HepG2 (cell line): ENCODE results near the gene PSMD1. TPM values are rescaled to one million over a fixed set of nuclear protein-coding genes. Genes with fewer than 3 reads are reported as not detected.
A peak's percentile ranks its signal among the peaks of the same experiment; 100 is the strongest.

Experiments
- ARID2 ChIP-seq: sonication (generic); formaldehyde crosslinking; IDR thresholded peaks from 2 replicates; pipeline ENCODE4 v1.8.1; 2022; ENCODE audit warnings: mild to moderate bottlenecking, missing genetic modification reagents, borderline replicate concordance
- BATF2 ChIP-seq: sonication (generic); formaldehyde crosslinking; IDR thresholded peaks from 2 replicates; pipeline ENCODE4 v1.8.0; 2022; ENCODE audit warnings: mild to moderate bottlenecking, missing genetic modification reagents, moderate library complexity
- BORCS8-MEF2B ChIP-seq: sonication (generic); formaldehyde crosslinking; IDR thresholded peaks from 2 replicates; pipeline ENCODE4 v1.8.0; 2022; ENCODE audit warnings: mild to moderate bottlenecking, missing genetic modification reagents
- CBX5 ChIP-seq: sonication (generic); formaldehyde crosslinking; IDR thresholded peaks from 2 replicates; pipeline ENCODE4 v1.4.0; 2020; ENCODE audit warnings: missing genetic modification reagents, borderline replicate concordance
- DPF2 ChIP-seq: sonication (generic); formaldehyde crosslinking; IDR thresholded peaks from 2 replicates; pipeline ENCODE4 v1.4.0; 2020; ENCODE audit warnings: mild to moderate bottlenecking, low read depth, missing genetic modification reagents, borderline replicate concordance
- ERF ChIP-seq: IDR thresholded peaks from 2 replicates; pipeline ENCODE4 v1.6.1; 2018; ENCODE audit warnings: missing biosample characterization, missing genetic modification reagents
- FOXA3 ChIP-seq: IDR thresholded peaks from 2 replicates; pipeline ENCODE4 v1.6.1; 2016; ENCODE audit warnings: missing genetic modification reagents, missing compliant biosample characterization
- NFYC ChIP-seq: IDR thresholded peaks from 2 replicates; pipeline ENCODE4 v1.6.1; 2016; ENCODE audit warnings: missing genetic modification reagents, missing compliant biosample characterization
- NR2F6 ChIP-seq, 2 experiments: IDR thresholded peaks; 2 replicates each; pipeline ENCODE4 v1.6.1; 2016; ENCODE audit warnings: antibody characterized with exemption in 1 of 2, mild to moderate bottlenecking in 1 of 2
- PHB2 ChIP-seq: fragments of 450-650 bp; IDR thresholded peaks from 2 replicates; pipeline ENCODE4 v1.6.1; 2018; ENCODE audit not compliant: partially characterized antibody
- PHF20 ChIP-seq: sonication (generic); formaldehyde crosslinking; IDR thresholded peaks from 2 replicates; pipeline ENCODE4 v1.5.0; 2020; ENCODE audit warnings: mild to moderate bottlenecking, missing genetic modification reagents
- RARA ChIP-seq: IDR thresholded peaks from 2 replicates; pipeline ENCODE4 v1.6.1; 2016; ENCODE audit warnings: missing genetic modification reagents, missing compliant biosample characterization
- RBM22 ChIP-seq: fragments of 200-400 bp; formaldehyde crosslinking; optimal IDR thresholded peaks from 2 replicates; pipeline ENCODE3; 2017; ENCODE audit warnings: mild to moderate bottlenecking, low read length, moderate library complexity
- SRSF1 ChIP-seq: fragments of 200-400 bp; formaldehyde crosslinking; optimal IDR thresholded peaks from 2 replicates; pipeline ENCODE3; 2017; ENCODE audit warnings: mild to moderate bottlenecking, low read depth, low read length, moderate library complexity
- STAT5B ChIP-seq: sonication (generic); formaldehyde crosslinking; IDR thresholded peaks from 2 replicates; pipeline ENCODE4 v1.4.0; 2020; ENCODE audit warnings: missing genetic modification reagents
- ZHX1 ChIP-seq: sonication (generic); formaldehyde crosslinking; IDR thresholded peaks from 2 replicates; pipeline ENCODE4 v1.8.1; 2022; ENCODE audit warnings: low read depth, mild to moderate bottlenecking, missing genetic modification reagents
- ZMAT5 ChIP-seq: sonication (generic); formaldehyde crosslinking; IDR thresholded peaks from 2 replicates; pipeline ENCODE4 v1.5.0; 2020; ENCODE audit warnings: mild to moderate bottlenecking, low read depth, missing genetic modification reagents, borderline replicate concordance
- ZNF138 ChIP-seq: sonication (generic); formaldehyde crosslinking; IDR thresholded peaks from 2 replicates; pipeline ENCODE4 v1.5.0; 2020; ENCODE audit warnings: mild to moderate bottlenecking, low read depth, missing genetic modification reagents
- ZNF329 ChIP-seq: sonication (generic); formaldehyde crosslinking; IDR thresholded peaks from 2 replicates; pipeline ENCODE4 v1.9.0; 2021; ENCODE audit warnings: low read depth, mild to moderate bottlenecking, missing genetic modification reagents
- ZNF33A ChIP-seq: sonication (generic); formaldehyde crosslinking; IDR thresholded peaks from 2 replicates; pipeline ENCODE4 v1.5.1; 2020; ENCODE audit warnings: missing genetic modification reagents, mild to moderate bottlenecking, moderate library complexity, borderline replicate concordance
- ZSCAN12 ChIP-seq: sonication (generic); formaldehyde crosslinking; IDR thresholded peaks from 2 replicates; pipeline ENCODE4 v1.9.0; 2021; ENCODE audit warnings: mild to moderate bottlenecking, missing genetic modification reagents
- polyA plus RNA-seq, 8 experiments: library from polyadenylated mRNA; depleted of rRNA in 3 of 8; stranded (reverse) in 7 of 8; unstranded in 1 of 8; fragments of >200 nt; fragmentation: Illumina TruSeq in 4 of 8; extraction: Trizol in 4 of 8; gene quantifications; 2 replicates each; pipeline versions ENCODE4 v1.2.1 to v1.2.3, GENCODE V29; 2011 to 2016; ENCODE audit warnings: low read depth in 4 of 8, missing spikeins in 1 of 8, mixed read lengths in 1 of 8; ENCODE audit not compliant: insufficient read depth in 1 of 8
- total RNA-seq, 5 experiments: library from RNA; depleted of rRNA; stranded (reverse); fragments of >200 nt; fragmentation: Illumina TruSeq; extraction: Trizol; gene quantifications; 2 replicates each; pipeline ENCODE4 v1.2.3, GENCODE V29; 2016; ENCODE audit warnings: low read depth in 1 of 5

Gene PSMD1
- total and polyA plus RNA-seq, 2 of the 13 experiments (the other 11 are each of a cell fraction or from before 2014, with no cell fraction given), result 136 to 191 TPM

GRCh38 chr2:231198291-231199173 is 141.9 kb downstream of the PSMD1 start, which contains the start of gene ARMC9 (continued):
- TF ChIP-seq ZHX1 (CRISPR knock-in tag) (peak; percentile 90), BORCS8-MEF2B (CRISPR knock-in tag) (peak; percentile 43; the same call in 1 of the 2 replicates), NFYC (CRISPR knock-in tag) (peak; percentile 86), STAT5B (CRISPR knock-in tag) (no peak), RBM22 (peak; percentile 82), FOXA3 (CRISPR knock-in tag) (no peak), NR2F6 (IDR thresholded peaks at IDR 0.05) (no peak), NR2F6 (CRISPR knock-in tag; IDR thresholded peaks at IDR 0.05) (peak; percentile 31; the same call in 1 of the 2 replicates), ZNF138 (peak; percentile 93), CBX5 (CRISPR knock-in tag) (peak; percentile 12; the same call in 1 of the 2 replicates), ZNF329 (CRISPR knock-in tag) (0 out of 2 replicates have a peak, but pooled peaks have one; percentile 10), ZSCAN12 (CRISPR knock-in tag) (no peak), ARID2 (CRISPR knock-in tag) (no peak), ZNF33A (CRISPR knock-in tag) (no peak), PHF20 (CRISPR knock-in tag) (peak; percentile 88), ZMAT5 (no peak), ERF (CRISPR knock-in tag) (peak; percentile 76), PHB2 (no peak), DPF2 (CRISPR knock-in tag) (no peak), SRSF1 (peak; percentile 53), RARA (CRISPR knock-in tag) (0 out of 2 replicates have a peak, but pooled peaks have one; percentile 11), BATF2 (no peak)
